Fibroblast of pulmonary artery (primary cell): ENCODE results near the gene FXYD7.

Source experiments
- DNase-seq: peaks from one replicate; pipeline ENCODE4 v3.0.0-alpha.2; 2010; ENCODE audit warnings: low read depth
- H3K4me3 ChIP-seq: replicated peaks from 2 replicates; pipeline ENCODE4 v1.5.1; 2011; ENCODE audit warnings: low read depth, mild to moderate bottlenecking, control low read depth, low read length, moderate library complexity
- CTCF ChIP-seq: IDR thresholded peaks from 2 replicates; pipeline ENCODE4 v1.5.1; 2011; ENCODE audit warnings: mild to moderate bottlenecking, control low read depth, low read length, inconsistent platforms; ENCODE audit errors: missing control alignments

Gene FXYD7

DNA sequence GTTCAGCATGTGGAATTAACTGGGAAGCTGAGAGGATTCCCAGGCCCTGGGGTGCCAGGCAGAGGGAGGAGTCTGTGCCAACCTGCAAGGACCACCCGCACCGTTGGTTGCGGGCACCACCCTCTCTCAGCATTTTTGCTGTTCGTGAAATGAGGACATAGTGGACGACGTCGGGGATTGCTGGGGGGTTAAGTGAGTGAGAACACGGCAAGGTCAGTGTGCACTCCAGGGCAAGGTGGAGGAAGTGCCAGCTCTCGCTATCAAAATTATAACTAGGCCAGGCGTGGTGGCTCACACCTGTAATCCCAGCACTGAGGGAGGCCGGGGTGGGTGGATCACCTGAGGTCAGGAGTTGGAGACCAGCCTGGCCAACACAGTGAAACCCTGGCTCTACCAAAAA lies 25.3 kb upstream of the FXYD7 start:
- no peak overlapping the region for H3K4me3 ChIP-seq
- no peak for DNase-seq
- no peak for TF ChIP-seq CTCF

DNA sequence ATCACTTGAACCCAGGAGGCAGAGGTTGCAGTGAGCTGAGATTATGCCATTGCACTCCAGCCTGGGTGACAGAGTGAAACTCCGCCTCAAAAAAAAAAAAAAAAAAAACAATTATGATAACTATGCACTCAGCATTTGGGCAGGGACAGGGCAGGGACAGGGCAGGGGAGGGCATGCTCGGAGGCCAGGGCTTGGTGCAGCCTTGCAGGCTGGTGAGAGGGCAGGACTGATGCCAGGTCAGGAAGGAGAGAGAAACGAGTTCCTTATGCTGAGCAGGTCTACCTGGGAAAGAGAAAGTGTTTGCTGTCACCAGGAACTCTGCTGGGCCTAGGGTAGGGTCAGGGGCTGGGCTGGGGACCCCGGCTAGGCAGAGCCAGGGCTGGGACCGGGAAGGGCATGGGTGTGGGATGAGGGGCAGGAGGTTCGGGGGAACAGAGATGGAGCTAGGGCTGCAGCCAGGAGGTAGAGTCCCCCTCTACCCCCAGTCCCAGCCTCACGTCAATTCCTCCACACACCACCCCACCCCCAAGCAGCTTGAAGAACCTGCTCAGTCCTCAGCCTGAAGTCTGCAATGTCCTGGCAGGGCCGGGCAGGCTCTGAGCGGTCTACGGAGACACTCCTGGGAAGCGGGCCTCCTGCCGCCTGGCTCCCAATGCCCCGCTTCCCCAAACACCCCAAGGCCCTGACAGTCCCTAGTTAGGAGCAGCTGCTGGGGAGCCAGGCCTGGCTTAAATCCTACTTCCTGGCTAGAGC lies 24.6 kb upstream of the FXYD7 start:
- TF ChIP-seq CTCF: no peak
- no peak overlapping the region for H3K4me3 ChIP-seq
- DNase-seq: no peak

DNA sequence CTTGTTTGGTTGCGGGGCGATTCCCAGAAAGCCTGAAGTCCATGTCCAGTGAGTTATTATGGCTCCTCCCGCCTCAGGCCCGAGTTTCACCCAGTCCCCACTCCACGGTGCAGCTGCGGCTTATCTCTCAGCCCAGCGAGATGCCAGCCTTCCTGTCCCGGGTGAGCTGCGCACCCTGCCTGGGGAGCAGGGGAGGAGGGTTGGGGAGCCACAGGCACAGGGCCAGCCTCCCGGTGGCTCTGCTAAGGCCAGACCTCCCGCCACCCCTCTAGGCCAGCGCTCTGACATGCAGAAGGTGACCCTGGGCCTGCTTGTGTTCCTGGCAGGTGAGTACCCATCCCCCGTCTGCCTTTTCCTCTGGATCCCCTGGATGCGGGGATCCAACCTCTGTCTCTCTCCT lies 24.0 kb upstream of the FXYD7 start:
- H3K4me3 ChIP-seq: no peak overlapping the region
- no peak for DNase-seq
- TF ChIP-seq CTCF: no peak

DNA sequence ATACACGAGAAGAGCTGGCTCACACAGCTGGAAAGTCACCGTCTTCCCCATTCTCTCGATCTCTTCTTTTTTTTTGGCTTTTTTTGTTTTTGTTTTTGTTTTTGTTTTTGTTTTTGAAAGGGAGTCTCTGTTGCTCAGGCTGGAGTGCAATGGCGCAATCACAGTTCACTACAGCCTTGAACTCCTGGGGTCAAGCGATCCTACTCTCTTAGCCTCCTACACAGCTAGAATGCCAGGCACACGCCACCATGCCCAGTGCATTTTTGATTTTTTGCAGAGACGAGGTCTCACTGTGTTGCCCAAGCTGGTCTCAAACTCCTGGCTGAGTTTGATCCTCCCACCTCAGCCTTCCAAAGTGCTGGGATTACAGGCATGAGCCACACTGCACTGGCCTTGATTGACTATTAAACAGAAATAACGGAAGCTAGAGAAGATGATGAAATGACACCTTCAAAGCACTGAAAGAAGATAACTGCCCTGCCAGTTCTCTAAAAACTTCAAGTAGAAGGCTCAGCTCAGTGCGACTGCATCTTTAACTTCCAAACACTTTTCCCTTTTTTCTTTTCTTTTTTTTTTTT lies 23.4 kb upstream of the FXYD7 start:
- no peak for DNase-seq
- no peak overlapping the region for H3K4me3 ChIP-seq
- TF ChIP-seq CTCF: no peak

DNA sequence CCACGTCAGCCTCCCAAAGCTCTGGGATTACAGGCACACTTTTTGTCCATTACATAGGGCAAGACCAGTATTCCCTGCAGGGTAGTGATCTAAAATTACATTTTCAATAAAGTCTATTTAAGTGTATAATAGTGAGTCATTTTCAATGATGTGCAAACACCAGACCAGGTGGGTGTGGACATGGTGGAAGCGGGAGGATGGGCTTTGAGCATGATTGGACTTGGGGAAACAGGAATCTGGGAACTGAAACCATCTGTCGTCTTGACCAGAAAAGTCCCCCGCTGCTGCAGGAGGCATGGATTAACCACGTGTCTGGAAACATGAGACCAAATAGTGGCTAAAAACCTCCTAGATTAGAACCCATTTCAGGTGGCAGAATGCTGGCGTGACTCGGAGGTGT lies 22.6 kb upstream of the FXYD7 start:
- TF ChIP-seq CTCF: no peak
- peak; percentile 23 for DNase-seq
- no peak overlapping the region for H3K4me3 ChIP-seq

GRCh38 chr19:35120898-35121297 lies 22.2 kb upstream of the FXYD7 start:
- DNase-seq: no peak
- no peak overlapping the region for H3K4me3 ChIP-seq
- TF ChIP-seq CTCF: no peak
